ENCODE results near the gene CPB2. TPM values are rescaled to one million over a fixed set of nuclear protein-coding genes. Genes with fewer than 3 reads are reported as not detected.
A peak's percentile ranks its signal among the peaks of the same experiment; 100 is the strongest.

Gene CPB2
- total and polyA plus RNA-seq, 9 of the 15 experiments (the other 6 are each of a cell fraction or from before 2014, with no cell fraction given) = 0.03 to 0.16 (median 0.07) TPM; not detected in 6

DNA sequence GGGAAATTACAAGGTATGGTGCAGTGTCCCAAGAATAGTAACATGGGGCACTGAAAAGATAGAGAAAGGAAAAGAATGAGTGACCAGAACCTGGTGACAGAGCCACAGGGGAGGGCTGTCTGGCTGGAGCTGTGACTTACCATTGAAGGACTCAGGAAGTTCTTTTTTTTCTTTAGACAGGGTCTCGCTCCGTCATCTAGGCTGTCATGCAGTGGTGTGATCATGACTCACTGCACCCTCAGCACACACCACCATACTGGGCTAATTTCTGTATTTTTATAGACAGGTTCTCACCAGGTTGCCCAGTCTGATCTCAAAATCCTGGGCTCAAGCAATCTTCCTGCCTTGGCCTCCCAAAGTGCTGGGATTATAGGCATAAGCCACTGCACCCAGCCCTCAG is 8.8 kb upstream of the CPB2 start (continued):
- TF ChIP-seq, protein P1, sequence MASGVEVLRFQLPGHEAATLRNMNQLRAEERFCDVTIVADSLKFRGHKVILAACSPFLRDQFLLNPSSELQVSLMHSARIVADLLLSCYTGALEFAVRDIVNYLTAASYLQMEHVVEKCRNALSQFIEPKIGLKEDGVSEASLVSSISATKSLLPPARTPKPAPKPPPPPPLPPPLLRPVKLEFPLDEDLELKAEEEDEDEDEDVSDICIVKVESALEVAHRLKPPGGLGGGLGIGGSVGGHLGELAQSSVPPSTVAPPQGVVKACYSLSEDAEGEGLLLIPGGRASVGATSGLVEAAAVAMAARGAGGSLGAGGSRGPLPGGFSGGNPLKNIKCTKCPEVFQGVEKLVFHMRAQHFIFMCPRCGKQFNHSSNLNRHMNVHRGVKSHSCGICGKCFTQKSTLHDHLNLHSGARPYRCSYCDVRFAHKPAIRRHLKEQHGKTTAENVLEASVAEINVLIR (CRISPR knock-in tag; IDR thresholded peaks at IDR 0.05) = 0 out of 2 replicates have a peak, but pooled peaks have one; percentile 12

DNA sequence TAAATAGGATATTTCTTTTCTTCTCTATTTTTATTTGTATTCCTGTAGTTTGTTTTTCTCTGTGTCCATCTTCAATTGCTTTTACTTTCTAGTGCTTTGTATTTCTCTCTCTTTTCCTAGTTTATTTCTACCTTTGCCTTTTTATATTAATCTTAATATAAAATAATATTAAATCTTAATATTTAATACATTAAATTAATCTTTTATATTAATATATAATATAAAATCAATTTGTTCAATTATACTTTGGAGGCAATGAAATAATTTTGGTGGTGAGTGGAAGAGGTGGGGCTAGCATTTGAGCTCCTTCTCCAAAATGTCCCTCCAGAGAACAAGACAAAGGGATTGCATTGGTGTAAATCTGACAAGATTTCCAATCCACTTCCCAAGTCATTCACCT is 6.3 kb upstream of the CPB2 start:
- CTCF ChIA-PET (ENCODE audit: low intra/inter-chr PET ratio) = no interaction called here
- no peaks in the 10 kb centered on the region for H3K27me3 ChIP-seq (ENCODE audit: control insufficient read depth in 2 of 2, insufficient read depth in 2 of 2, low read length in 2 of 2)
- BruUV-seq (replicated peaks) = no TSS peak
- in situ Hi-C loops (cut with MboI) (no loop called here), intact Hi-C loops (cut with micrococcal nuclease) (no loop called here)
- no peak overlapping the region for H3K9ac ChIP-seq (ENCODE audit: insufficient read depth in 1 of 2, low read depth in 2 of 2, low read length in 2 of 2)
- H3K9me1 ChIP-seq (ENCODE audit: control insufficient read depth, insufficient read depth, low read length) = no peaks in the 10 kb centered on the region
- H3K4me3 ChIP-seq = no peak overlapping the region
- FAIRE-seq (no peak), DNase-seq (ENCODE audit: extremely low read depth in 1 of 4, low spot score in 3 of 4) (no peak), ATAC-seq (no peak)
- no peaks in the 10 kb centered on the region for H3K36me3 ChIP-seq (ENCODE audit: control insufficient read depth, insufficient read depth, low read length)
- no peaks in the 10 kb centered on the region for H3K9me3 ChIP-seq (replicated peaks; ENCODE audit: control insufficient read depth, insufficient read depth, low read depth, low read length)
- no peak overlapping the region for H2AFZ ChIP-seq (ENCODE audit: low read depth, low read length)
- H3K79me2 ChIP-seq (ENCODE audit: control insufficient read depth, insufficient read depth, low read length) = no peaks in the 10 kb centered on the region
- POLR2A ChIA-PET = no interaction called here
- no peaks in the 10 kb centered on the region for H4K20me1 ChIP-seq (replicated peaks; ENCODE audit: control insufficient read depth, insufficient read depth, low read length)
- no peak overlapping the region for H3K27ac ChIP-seq (ENCODE audit: extremely low read depth, low read depth, low read length)
- no peak overlapping the region for H3K4me2 ChIP-seq (ENCODE audit: insufficient read depth, low read length)
- H3K4me1 ChIP-seq (replicated peaks in 1 of 2; ENCODE audit: control insufficient read depth in 2 of 2, insufficient read depth in 2 of 2, low read length in 2 of 2) = peaks cover 0 to 7% of the 10 kb centered on the region in 2 experiments; a peak in 2 of 5 replicates
- no peak for TF ChIP-seq CCNT2 (IDR thresholded peaks at IDR 0.05; ENCODE audit: borderline replicate concordance, extremely low read depth, insufficient read length, low read depth, low read length)
- TF ChIP-seq NCOA2 (IDR thresholded peaks at IDR 0.05; ENCODE audit: partially characterized antibody in 2 of 2) = no peak
- TF ChIP-seq CHD4 (IDR thresholded peaks at IDR 0.05; ENCODE audit: insufficient read depth, insufficient replicate concordance, low read depth, low read length, poor library complexity, severe bottlenecking) = no peak
- no peak for TF ChIP-seq PCBP2 (IDR thresholded peaks at IDR 0.05; ENCODE audit: low read depth, low read length, poor library complexity, severe bottlenecking)
- TF ChIP-seq ELF4 (CRISPR knock-in tag; IDR thresholded peaks at IDR 0.05) = no peak
- TF ChIP-seq, protein P2, sequence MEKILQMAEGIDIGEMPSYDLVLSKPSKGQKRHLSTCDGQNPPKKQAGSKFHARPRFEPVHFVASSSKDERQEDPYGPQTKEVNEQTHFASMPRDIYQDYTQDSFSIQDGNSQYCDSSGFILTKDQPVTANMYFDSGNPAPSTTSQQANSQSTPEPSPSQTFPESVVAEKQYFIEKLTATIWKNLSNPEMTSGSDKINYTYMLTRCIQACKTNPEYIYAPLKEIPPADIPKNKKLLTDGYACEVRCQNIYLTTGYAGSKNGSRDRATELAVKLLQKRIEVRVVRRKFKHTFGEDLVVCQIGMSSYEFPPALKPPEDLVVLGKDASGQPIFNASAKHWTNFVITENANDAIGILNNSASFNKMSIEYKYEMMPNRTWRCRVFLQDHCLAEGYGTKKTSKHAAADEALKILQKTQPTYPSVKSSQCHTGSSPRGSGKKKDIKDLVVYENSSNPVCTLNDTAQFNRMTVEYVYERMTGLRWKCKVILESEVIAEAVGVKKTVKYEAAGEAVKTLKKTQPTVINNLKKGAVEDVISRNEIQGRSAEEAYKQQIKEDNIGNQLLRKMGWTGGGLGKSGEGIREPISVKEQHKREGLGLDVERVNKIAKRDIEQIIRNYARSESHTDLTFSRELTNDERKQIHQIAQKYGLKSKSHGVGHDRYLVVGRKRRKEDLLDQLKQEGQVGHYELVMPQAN (IDR thresholded peaks at IDR 0.05; ENCODE audit: borderline replicate concordance) = no peak
- TF ChIP-seq, protein P3, sequence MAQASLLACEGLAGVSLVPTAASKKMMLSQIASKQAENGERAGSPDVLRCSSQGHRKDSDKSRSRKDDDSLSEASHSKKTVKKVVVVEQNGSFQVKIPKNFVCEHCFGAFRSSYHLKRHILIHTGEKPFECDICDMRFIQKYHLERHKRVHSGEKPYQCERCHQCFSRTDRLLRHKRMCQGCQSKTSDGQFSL (CRISPR knock-in tag; IDR thresholded peaks at IDR 0.05) = no peak
- TF ChIP-seq, protein P3 (tag; IDR thresholded peaks at IDR 0.05) = no peak
- TF ChIP-seq, protein P4, sequence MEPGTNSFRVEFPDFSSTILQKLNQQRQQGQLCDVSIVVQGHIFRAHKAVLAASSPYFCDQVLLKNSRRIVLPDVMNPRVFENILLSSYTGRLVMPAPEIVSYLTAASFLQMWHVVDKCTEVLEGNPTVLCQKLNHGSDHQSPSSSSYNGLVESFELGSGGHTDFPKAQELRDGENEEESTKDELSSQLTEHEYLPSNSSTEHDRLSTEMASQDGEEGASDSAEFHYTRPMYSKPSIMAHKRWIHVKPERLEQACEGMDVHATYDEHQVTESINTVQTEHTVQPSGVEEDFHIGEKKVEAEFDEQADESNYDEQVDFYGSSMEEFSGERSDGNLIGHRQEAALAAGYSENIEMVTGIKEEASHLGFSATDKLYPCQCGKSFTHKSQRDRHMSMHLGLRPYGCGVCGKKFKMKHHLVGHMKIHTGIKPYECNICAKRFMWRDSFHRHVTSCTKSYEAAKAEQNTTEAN (CRISPR knock-in tag; IDR thresholded peaks at IDR 0.05) = no peak
- TF ChIP-seq, protein P5, sequence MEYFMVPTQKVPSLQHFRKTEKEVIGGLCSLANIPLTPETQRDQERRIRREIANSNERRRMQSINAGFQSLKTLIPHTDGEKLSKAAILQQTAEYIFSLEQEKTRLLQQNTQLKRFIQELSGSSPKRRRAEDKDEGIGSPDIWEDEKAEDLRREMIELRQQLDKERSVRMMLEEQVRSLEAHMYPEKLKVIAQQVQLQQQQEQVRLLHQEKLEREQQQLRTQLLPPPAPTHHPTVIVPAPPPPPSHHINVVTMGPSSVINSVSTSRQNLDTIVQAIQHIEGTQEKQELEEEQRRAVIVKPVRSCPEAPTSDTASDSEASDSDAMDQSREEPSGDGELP (CRISPR knock-in tag; IDR thresholded peaks at IDR 0.05; ENCODE audit: borderline replicate concordance) = no peak
